ENCODE data around the gene INSIG1.

DNA sequence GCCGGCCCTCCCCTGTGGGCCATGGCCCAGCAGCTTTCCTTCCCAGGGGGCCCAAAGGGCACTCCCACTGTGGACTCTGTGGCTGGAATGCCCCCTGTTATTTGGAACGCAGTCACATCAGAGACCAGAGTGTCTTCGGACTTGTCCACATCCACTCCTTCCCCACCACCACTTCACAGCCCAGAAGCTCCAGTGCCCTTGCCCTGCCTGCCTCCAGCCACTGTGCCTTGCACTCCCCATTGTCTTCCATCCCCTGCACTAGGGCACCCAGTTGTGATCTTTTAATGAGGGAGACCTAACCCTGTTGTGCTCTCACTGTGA, 19.4 kb downstream of the INSIG1 start:
- TF ChIP-seq, protein P1, sequence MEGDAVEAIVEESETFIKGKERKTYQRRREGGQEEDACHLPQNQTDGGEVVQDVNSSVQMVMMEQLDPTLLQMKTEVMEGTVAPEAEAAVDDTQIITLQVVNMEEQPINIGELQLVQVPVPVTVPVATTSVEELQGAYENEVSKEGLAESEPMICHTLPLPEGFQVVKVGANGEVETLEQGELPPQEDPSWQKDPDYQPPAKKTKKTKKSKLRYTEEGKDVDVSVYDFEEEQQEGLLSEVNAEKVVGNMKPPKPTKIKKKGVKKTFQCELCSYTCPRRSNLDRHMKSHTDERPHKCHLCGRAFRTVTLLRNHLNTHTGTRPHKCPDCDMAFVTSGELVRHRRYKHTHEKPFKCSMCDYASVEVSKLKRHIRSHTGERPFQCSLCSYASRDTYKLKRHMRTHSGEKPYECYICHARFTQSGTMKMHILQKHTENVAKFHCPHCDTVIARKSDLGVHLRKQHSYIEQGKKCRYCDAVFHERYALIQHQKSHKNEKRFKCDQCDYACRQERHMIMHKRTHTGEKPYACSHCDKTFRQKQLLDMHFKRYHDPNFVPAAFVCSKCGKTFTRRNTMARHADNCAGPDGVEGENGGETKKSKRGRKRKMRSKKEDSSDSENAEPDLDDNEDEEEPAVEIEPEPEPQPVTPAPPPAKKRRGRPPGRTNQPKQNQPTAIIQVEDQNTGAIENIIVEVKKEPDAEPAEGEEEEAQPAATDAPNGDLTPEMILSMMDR (conservative IDR thresholded peaks at IDR 0.05; ENCODE audit: low read depth, low read length) = no peak
- TF ChIP-seq EZH2 (IDR thresholded peaks at IDR 0.05; ENCODE audit: borderline replicate concordance, low read depth, low read length, poor library complexity, severe bottlenecking) = no peak
